ENCODE results near the gene TMEM92. TPM values are rescaled to one million over a fixed set of nuclear protein-coding genes. Genes with fewer than 3 reads are reported as not detected.

The TMEM92 gene
- polyA plus RNA-seq, 1 experiment = 0.47 TPM

GRCh38 chr17:50319306-50320004, 45.2 kb downstream of the TMEM92 start:
- no peak for DNase-seq (ENCODE audit: low read depth, low spot score)
- ChIA-PET POLR2A (no interaction called here), CTCF (interaction anchor here (1.0 kb wide), 2 partner anchors 225 to 293 kb away, joined by 3 read pairs; no protein-coding TSS in a partner anchor)
- no peaks in the 10 kb centered on the region for H3K27me3 ChIP-seq (ENCODE audit: control insufficient read depth, insufficient read depth, low read length)
- no peak overlapping the region for H3K4me3 ChIP-seq (ENCODE audit: low read depth, low read length)
- no peaks in the 10 kb centered on the region for H3K9me3 ChIP-seq (ENCODE audit: control insufficient read depth, insufficient read depth, low read length)
- TF ChIP-seq CTCF (IDR thresholded peaks at IDR 0.05; ENCODE audit: low read depth, low read length) = no peak
- H3K27ac ChIP-seq (ENCODE audit: low read depth, low read length) = no peak overlapping the region

GRCh38 chr17:50322271-50322670, 48.0 kb downstream of the TMEM92 start:
- Histone ChIP-seq H3K9me3 (ENCODE audit: control insufficient read depth, insufficient read depth, low read length) (no peaks in the 10 kb centered on the region), H3K4me3 (ENCODE audit: low read depth, low read length) (no peak overlapping the region), H3K27ac (ENCODE audit: low read depth, low read length) (no peak overlapping the region), H3K27me3 (ENCODE audit: control insufficient read depth, insufficient read depth, low read length) (peaks cover 2% of the 10 kb centered on the region)
- ChIA-PET CTCF (interaction anchor here (0.6 kb wide), 1 partner anchor 10 kb away, joined by 4 read pairs; no protein-coding TSS in a partner anchor), POLR2A (no interaction called here)
- no peak for TF ChIP-seq CTCF (IDR thresholded peaks at IDR 0.05; ENCODE audit: low read depth, low read length)
- DNase-seq (ENCODE audit: low read depth, low spot score) = no peak

GRCh38 chr17:50323060-50323459, 48.8 kb downstream of the TMEM92 start:
- DNase-seq (ENCODE audit: low read depth, low spot score) = no peak
- ChIA-PET CTCF (interaction anchor here (0.6 to 2.0 kb wide), 2 partner anchors 10 to 11 kb away, joined by 4 read pairs; no protein-coding TSS in a partner anchor), POLR2A (no interaction called here)
- TF ChIP-seq CTCF (IDR thresholded peaks at IDR 0.05; ENCODE audit: low read depth, low read length) = no peak
- Histone ChIP-seq H3K9me3 (ENCODE audit: control insufficient read depth, insufficient read depth, low read length) (no peaks in the 10 kb centered on the region), H3K27me3 (ENCODE audit: control insufficient read depth, insufficient read depth, low read length) (peaks cover 2% of the 10 kb centered on the region), H3K4me3 (ENCODE audit: low read depth, low read length) (no peak overlapping the region), H3K27ac (ENCODE audit: low read depth, low read length) (no peak overlapping the region)

- POLR2A ChIA-PET = no interaction called here
Measured at GRCh38 chr17:50325906-50326305, 51.6 kb downstream of the TMEM92 start.

More at GRCh38 chr17:50325906-50326305, 51.6 kb downstream of the TMEM92 start:
- TF ChIP-seq CTCF (IDR thresholded peaks at IDR 0.05; ENCODE audit: low read depth, low read length) = no peak
- Histone ChIP-seq H3K27ac (ENCODE audit: low read depth, low read length) (no peak overlapping the region), H3K27me3 (ENCODE audit: control insufficient read depth, insufficient read depth, low read length) (peaks cover 4% of the 10 kb centered on the region), H3K9me3 (ENCODE audit: control insufficient read depth, insufficient read depth, low read length) (no peaks in the 10 kb centered on the region; the same call in 1 of the 2 replicates), H3K4me3 (ENCODE audit: low read depth, low read length) (no peak overlapping the region)
- no peak for DNase-seq (ENCODE audit: low read depth, low spot score)
- CTCF ChIA-PET = no interaction called here

Data from AG04450 (cell line).